ENCODE measurements around the gene SYT17.

SYT17 gene

DNA sequence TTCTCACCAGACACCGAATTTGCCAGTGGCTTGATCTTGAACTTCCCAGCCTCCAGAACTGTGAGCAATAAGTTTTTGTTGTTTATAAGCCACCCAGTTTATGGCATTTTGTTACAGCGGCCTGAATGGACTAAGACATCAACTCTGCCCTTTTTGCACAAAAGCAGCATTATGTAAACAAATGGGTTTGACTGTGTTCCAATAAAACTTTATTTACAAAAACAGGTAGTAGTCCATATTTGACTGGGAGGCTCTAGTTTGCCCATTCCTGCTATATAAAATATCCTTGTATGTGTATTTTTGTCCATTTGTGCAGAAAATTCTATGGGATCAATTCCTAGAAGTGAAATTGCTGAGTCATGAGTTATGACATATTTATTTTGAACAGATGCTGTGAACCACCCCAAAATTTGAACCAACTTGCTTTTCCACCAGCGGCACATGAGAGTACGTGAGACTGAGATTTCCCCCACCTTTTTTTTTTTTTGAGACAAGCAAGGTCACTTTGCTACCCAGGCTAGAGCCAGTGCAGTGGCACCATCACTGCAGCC is 96.2 kb downstream of the SYT17 start:
- H4K20me1 ChIP-seq (ENCODE audit: insufficient read depth, low read length) = no peaks in the 10 kb centered on the region
- TF ChIP-seq, protein P1, sequence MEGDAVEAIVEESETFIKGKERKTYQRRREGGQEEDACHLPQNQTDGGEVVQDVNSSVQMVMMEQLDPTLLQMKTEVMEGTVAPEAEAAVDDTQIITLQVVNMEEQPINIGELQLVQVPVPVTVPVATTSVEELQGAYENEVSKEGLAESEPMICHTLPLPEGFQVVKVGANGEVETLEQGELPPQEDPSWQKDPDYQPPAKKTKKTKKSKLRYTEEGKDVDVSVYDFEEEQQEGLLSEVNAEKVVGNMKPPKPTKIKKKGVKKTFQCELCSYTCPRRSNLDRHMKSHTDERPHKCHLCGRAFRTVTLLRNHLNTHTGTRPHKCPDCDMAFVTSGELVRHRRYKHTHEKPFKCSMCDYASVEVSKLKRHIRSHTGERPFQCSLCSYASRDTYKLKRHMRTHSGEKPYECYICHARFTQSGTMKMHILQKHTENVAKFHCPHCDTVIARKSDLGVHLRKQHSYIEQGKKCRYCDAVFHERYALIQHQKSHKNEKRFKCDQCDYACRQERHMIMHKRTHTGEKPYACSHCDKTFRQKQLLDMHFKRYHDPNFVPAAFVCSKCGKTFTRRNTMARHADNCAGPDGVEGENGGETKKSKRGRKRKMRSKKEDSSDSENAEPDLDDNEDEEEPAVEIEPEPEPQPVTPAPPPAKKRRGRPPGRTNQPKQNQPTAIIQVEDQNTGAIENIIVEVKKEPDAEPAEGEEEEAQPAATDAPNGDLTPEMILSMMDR (IDR thresholded peaks at IDR 0.05; ENCODE audit: low read length) = no peak
- TF ChIP-seq EZH2 (IDR thresholded peaks at IDR 0.05; ENCODE audit: borderline replicate concordance, low read length) = no peak
- H3K4me2 ChIP-seq (ENCODE audit: low read length) = no peak overlapping the region
- H3F3A ChIP-seq (ENCODE audit: insufficient read depth, low read length) = no peaks in the 10 kb centered on the region
- no peak overlapping the region for H3K9ac ChIP-seq (ENCODE audit: low read length)
- H3K79me2 ChIP-seq (ENCODE audit: insufficient read depth, low read length) = no peaks in the 10 kb centered on the region
- no peak overlapping the region for H2AFZ ChIP-seq (ENCODE audit: low read length)
- no peaks in the 10 kb centered on the region; the same call in 1 of the 2 replicates for H3K9me3 ChIP-seq (ENCODE audit: low read length)
- no peaks in the 10 kb centered on the region for H3K4me1 ChIP-seq (ENCODE audit: insufficient read depth, low read length, severe bottlenecking)
- no peaks in the 10 kb centered on the region for H3K27me3 ChIP-seq (ENCODE audit: insufficient read depth, low read length)
- no peaks in the 10 kb centered on the region for H3K36me3 ChIP-seq (ENCODE audit: insufficient read depth, low read length)
- H3K27ac ChIP-seq (ENCODE audit: low read depth, low read length, poor library complexity, severe bottlenecking) = no peak overlapping the region
- no peak overlapping the region for H3K4me3 ChIP-seq (ENCODE audit: low read depth, low read length, poor library complexity, severe bottlenecking)
- H3K9me2 ChIP-seq (ENCODE audit: low read depth, low read length) = no peaks in the 10 kb centered on the region

DNA sequence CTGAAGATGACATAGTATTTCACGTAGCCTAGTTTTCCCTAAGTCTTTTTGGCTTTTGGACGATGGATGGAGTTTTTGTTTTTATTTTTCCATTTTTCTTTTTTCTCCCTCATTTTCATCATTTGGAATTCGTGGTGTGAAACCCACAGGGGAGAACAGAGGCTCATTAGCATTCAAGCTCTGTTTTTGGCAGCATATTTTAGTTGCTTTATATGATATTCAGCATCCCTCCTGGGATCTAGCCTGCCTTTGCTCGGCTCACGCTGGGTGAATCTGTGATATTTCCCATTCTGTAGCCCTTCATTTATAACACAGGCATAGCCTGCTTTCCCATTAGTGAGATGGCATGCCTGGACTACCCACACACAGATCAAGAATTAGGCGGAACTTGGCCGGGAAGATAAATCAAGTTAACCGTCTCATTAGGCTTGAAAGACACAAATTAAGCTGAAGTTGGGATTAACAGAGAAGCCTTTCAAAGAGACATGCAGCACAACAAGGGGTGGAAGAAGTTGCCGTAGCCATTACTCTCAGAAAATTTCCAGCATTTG is 97.4 kb downstream of the SYT17 start:
- H3K4me2 ChIP-seq (ENCODE audit: low read length) = no peak overlapping the region
- H3K4me3 ChIP-seq (ENCODE audit: low read depth, low read length, poor library complexity, severe bottlenecking) = no peak overlapping the region
- H3K9me3 ChIP-seq (ENCODE audit: low read length) = no peaks in the 10 kb centered on the region; the same call in 1 of the 2 replicates
- H3K9ac ChIP-seq (ENCODE audit: low read length) = no peak overlapping the region
- H3K79me2 ChIP-seq (ENCODE audit: insufficient read depth, low read length) = no peaks in the 10 kb centered on the region
- H3K27me3 ChIP-seq (ENCODE audit: insufficient read depth, low read length) = no peaks in the 10 kb centered on the region
- H3F3A ChIP-seq (ENCODE audit: insufficient read depth, low read length) = no peaks in the 10 kb centered on the region
- no peaks in the 10 kb centered on the region for H4K20me1 ChIP-seq (ENCODE audit: insufficient read depth, low read length)
- H3K27ac ChIP-seq (ENCODE audit: low read depth, low read length, poor library complexity, severe bottlenecking) = no peak overlapping the region
- H3K4me1 ChIP-seq (ENCODE audit: insufficient read depth, low read length, severe bottlenecking) = no peaks in the 10 kb centered on the region
- no peaks in the 10 kb centered on the region for H3K36me3 ChIP-seq (ENCODE audit: insufficient read depth, low read length)
- TF ChIP-seq EZH2 (IDR thresholded peaks at IDR 0.05; ENCODE audit: borderline replicate concordance, low read length) = no peak
- TF ChIP-seq, protein P1 (IDR thresholded peaks at IDR 0.05; ENCODE audit: low read length) = no peak
- H2AFZ ChIP-seq (ENCODE audit: low read length) = no peak overlapping the region
- no peaks in the 10 kb centered on the region for H3K9me2 ChIP-seq (ENCODE audit: low read depth, low read length)

GRCh38 chr16:19266774-19267173 is 98.7 kb downstream of the SYT17 start:
- Histone ChIP-seq H3K27me3 (ENCODE audit: insufficient read depth, low read length) (no peaks in the 10 kb centered on the region), H3K36me3 (ENCODE audit: insufficient read depth, low read length) (no peaks in the 10 kb centered on the region), H3K9ac (ENCODE audit: low read length) (no peak overlapping the region), H2AFZ (ENCODE audit: low read length) (no peak overlapping the region), H3K4me1 (ENCODE audit: insufficient read depth, low read length, severe bottlenecking) (no peaks in the 10 kb centered on the region), H3K9me2 (ENCODE audit: low read depth, low read length) (no peaks in the 10 kb centered on the region), H3K4me2 (ENCODE audit: low read length) (no peak overlapping the region), H3F3A (ENCODE audit: insufficient read depth, low read length) (no peaks in the 10 kb centered on the region), H3K9me3 (ENCODE audit: low read length) (no peaks in the 10 kb centered on the region; the same call in 1 of the 2 replicates), H3K79me2 (ENCODE audit: insufficient read depth, low read length) (no peaks in the 10 kb centered on the region), H3K27ac (ENCODE audit: low read depth, low read length, poor library complexity, severe bottlenecking) (no peak overlapping the region), H3K4me3 (ENCODE audit: low read depth, low read length, poor library complexity, severe bottlenecking) (no peak overlapping the region), H4K20me1 (ENCODE audit: insufficient read depth, low read length) (no peaks in the 10 kb centered on the region)
- TF ChIP-seq, protein P1 (IDR thresholded peaks at IDR 0.05; ENCODE audit: low read length) = no peak
- no peak for TF ChIP-seq EZH2 (IDR thresholded peaks at IDR 0.05; ENCODE audit: borderline replicate concordance, low read length)

Measured in OCI-LY1 (cell line).